Epithelial cell of prostate (primary cell): ENCODE data around the gene IL1RAPL2.
A peak's percentile ranks its signal among the peaks of the same experiment; 100 is the strongest.

Experiments
- DNase-seq: peaks from one replicate; pipeline ENCODE4 v3.0.0-alpha.2; 2011; ENCODE audit warnings: low read depth, low spot score
- H3K27ac ChIP-seq: fragments of 450-650 bp; 2 replicates; pipeline ENCODE4 v1.5.1; 2017; ENCODE audit warnings: mild to moderate bottlenecking

The IL1RAPL2 gene

GRCh38 chrX:105317117-105317516 lies 751.1 kb downstream of the IL1RAPL2 start:
- DNase-seq: no peak
- no peak overlapping the region for H3K27ac ChIP-seq

DNA sequence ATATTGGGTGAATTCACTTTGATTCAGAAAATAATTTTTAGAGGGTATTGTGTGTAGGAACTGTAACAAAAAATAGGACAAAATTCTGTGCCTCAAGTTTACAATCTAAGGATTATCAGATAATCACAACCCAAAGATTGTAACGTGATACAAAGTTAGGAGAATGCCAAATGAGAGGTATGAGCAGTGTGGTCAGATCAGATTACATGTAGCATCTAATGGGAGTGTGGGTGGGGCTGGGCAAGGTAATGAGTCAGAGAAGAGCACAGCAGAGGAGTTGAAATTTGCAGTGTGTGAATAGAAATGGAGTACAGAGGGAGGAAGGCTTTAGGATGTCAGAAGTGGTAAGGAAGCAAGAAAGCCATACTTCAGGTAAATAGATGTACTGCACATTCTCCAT lies 757.9 kb downstream of the IL1RAPL2 start:
- peak overlapping the region; percentile 8 for H3K27ac ChIP-seq
- peak; percentile 34 for DNase-seq

- H3K27ac ChIP-seq: no peak overlapping the region
- DNase-seq: no peak
Observed at GRCh38 chrX:105328773-105329172, 762.8 kb downstream of the IL1RAPL2 start.

DNA sequence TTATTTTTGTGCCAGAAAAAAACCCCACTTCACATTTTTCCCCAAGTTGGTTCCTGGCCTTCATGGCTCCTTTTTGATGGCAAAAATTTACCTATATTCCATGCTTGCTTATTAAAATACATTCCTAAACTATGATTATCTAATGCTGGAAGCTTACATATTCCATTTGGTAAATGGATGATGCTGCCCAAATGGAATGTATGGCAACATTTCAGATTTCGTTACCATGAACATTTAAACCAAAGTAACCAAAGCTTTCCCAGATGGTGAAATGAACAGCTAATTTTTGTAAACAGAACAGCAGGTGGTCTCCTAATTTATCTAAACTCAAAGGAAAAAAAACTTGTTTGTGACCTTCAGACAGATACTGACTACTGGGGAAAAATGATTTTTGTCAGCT lies 765.2 kb downstream of the IL1RAPL2 start:
- DNase-seq: no peak
- H3K27ac ChIP-seq: no peak overlapping the region

DNA sequence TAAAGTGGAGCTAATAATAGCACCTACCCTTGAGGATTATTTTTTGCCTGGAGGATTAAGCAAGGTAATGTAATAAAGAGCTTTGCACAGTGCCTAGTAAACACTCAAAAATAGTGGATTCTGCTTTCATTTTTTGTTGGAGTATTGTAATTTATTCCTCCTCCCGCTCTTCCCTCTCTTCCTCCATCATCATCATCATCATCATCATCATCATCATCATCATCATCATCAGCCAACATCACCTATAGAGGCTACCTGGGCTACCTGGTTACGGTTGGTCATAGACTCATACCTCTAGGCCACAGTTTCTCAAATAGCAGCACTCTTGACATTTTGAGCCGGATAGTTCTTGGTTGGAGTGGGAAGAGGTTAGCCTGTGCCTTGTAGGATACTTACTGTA lies 781.4 kb downstream of the IL1RAPL2 start:
- no peak for DNase-seq
- no peak overlapping the region for H3K27ac ChIP-seq

DNA sequence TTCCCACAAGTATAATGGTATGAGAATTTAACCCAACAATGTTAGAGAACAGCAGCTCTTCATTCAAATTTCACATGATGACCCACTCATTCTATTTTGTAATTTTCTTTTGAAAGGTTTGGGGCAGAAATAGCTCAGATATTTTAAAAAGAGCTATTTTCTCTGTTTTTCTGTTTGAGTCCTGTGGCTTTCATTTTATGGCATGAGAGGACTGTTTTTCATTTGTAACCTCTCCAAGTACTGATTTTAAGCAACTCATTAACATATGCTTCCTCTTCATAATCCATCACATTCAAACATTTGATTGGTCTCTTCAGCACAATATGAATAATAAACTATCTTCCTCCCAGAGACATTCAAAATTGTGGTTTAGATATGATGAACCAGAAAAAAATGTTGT lies 783.5 kb downstream of the IL1RAPL2 start:
- H3K27ac ChIP-seq: no peak overlapping the region
- no peak for DNase-seq

- H3K27ac ChIP-seq: peak overlapping the region; percentile 10
- peak; percentile 12 for DNase-seq
Observed at GRCh38 chrX:105375816-105376215, 809.8 kb downstream of the IL1RAPL2 start.

DNA sequence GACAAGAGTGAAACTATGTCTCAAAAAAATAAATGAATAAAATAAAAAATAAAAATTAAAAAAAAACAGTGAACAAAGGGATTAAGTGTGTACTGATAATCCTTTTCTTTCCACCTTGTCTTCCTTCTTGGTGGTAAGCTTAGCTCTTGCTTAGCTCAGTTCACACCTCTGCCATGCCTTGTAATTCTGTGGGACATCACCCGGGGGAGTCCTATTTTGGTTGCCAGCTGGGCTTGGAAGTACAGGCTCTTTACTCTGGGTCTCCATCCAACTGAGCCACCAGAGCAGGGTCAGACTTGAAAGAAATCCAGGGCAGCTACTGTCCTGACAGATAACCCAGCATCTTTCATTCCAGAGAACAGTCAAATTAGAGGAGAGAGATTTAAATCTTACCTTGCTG lies 858.7 kb downstream of the IL1RAPL2 start:
- DNase-seq: no peak

DNA sequence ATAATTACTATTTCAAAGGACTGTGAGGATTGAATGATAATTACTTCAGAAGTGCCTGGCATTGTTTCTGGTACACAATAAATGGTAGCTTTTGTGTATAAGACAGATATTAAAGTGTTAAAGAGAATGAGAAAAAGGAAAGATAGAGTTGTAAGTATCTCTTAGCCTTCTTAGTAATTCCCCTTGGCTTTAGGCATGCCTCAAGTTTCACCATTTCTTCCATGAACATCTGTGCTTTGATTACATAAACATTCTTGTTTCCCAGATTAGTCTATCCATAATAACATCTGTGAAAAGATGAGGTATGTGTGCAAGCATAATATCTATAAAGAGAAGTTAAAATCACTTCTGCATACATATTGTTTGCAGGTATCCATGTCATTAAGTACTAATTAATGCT lies 885.4 kb downstream of the IL1RAPL2 start:
- no peak overlapping the region for H3K27ac ChIP-seq
- DNase-seq: no peak

More for the DNA sequence above, 858.7 kb downstream of the IL1RAPL2 start:
- no peak overlapping the region for H3K27ac ChIP-seq

- H3K27ac ChIP-seq: no peak overlapping the region
Observed at GRCh38 chrX:105458846-105459245, 892.8 kb downstream of the IL1RAPL2 start.

GRCh38 chrX:105460376-105460775 lies 894.4 kb downstream of the IL1RAPL2 start:
- DNase-seq: no peak
- peak overlapping the region; percentile 62 for H3K27ac ChIP-seq

More at GRCh38 chrX:105458846-105459245, 892.8 kb downstream of the IL1RAPL2 start:
- DNase-seq: no peak

DNA sequence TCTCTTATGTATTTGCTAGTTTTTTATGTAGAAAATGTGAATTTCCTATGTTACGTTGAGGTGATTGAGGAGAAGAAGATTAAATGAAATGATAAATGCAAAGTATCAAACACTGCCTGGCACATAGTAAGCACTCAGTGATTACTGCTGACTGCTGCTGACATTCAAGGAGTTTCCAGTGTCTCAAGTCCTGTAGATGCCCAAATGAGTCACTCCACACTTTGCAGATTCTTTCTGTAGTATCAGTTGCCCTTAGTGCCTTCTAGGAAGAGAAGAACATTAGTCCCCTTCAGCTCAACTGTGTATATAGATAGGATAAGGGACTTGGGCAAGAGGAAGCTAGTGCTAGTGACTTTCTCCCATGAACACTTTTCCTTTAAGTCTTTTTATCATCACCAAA lies 895.0 kb downstream of the IL1RAPL2 start:
- peak overlapping the region; percentile 62 for H3K27ac ChIP-seq

GRCh38 chrX:105462186-105462585 lies 896.2 kb downstream of the IL1RAPL2 start:
- no peak overlapping the region for H3K27ac ChIP-seq
- DNase-seq: no peak

More for the DNA sequence above, 895.0 kb downstream of the IL1RAPL2 start:
- no peak for DNase-seq

DNA sequence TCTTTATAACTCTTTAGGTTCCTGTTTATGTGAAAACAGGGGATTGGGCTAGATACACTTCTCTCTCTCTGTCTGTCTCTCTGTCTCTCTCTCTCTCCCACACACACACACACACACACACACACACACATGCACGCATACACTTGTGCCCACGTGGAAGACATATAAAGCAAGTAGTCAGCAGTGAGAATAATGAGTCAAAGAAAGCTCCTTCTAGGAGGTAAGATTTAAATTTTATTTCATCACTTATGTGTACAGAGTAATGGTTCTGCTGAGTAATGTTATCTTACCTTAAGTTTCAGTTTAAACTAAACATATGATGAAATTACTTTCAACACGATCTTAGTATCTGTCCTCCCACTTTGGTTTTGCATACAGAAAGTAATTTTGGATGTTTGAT lies 897.5 kb downstream of the IL1RAPL2 start:
- peak; percentile 54 for DNase-seq
- H3K27ac ChIP-seq: peak overlapping the region; percentile 79

GRCh38 chrX:105464618-105465017 lies 898.6 kb downstream of the IL1RAPL2 start:
- no peak for DNase-seq

GRCh38 chrX:105468741-105469140 lies 902.7 kb downstream of the IL1RAPL2 start:
- H3K27ac ChIP-seq: no peak overlapping the region
- no peak for DNase-seq

More at GRCh38 chrX:105464618-105465017, 898.6 kb downstream of the IL1RAPL2 start:
- peak overlapping the region; percentile 79 for H3K27ac ChIP-seq

GRCh38 chrX:105471597-105471996 lies 905.6 kb downstream of the IL1RAPL2 start:
- DNase-seq: no peak
- no peak overlapping the region for H3K27ac ChIP-seq

DNA sequence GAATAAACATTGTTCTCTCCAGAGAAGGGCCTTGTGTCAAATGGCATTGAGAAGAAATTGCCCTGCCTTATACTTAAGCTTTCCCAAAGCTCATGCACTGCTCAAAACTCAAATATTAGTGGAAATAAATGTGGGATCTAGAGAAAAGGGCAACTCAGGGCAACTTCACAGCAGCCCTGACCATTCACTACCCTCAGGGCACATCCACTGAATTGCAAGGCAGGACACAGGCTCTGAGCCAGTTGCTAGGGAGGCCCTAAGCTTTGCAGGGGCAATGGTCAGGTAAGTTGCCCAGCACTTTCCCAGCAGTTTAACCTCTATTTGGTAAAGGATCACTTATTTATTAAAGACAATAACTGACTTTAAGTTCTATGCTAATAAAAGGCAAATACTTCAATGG lies 909.8 kb downstream of the IL1RAPL2 start:
- H3K27ac ChIP-seq: no peak overlapping the region
- DNase-seq: no peak

- DNase-seq: no peak
- peak overlapping the region; percentile 30 for H3K27ac ChIP-seq
Observed at GRCh38 chrX:105477351-105477750, 911.4 kb downstream of the IL1RAPL2 start.

- H3K27ac ChIP-seq: no peak overlapping the region
- no peak for DNase-seq
Observed at GRCh38 chrX:105480646-105481310, 914.8 kb downstream of the IL1RAPL2 start.

DNA sequence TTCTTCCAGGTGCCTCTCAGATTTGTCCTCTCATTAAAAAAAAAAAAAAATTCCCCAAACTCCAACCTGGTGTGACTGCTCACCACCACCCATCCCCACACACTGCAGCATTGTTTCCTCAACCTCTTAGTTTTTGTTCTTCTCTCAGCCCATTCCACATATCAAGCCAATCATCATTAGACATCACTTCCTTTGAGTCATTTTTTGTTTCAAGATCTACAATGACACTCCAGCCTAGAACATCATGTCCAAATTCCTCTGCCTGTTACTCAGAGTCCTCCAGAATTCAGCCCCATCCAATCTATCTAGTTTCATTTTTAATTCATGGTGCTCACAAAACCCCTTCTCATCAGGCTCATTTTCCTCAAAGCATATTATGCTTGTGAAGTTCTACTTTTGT lies 917.0 kb downstream of the IL1RAPL2 start:
- peak overlapping the region; percentile 93 for H3K27ac ChIP-seq
- peak; percentile 49 for DNase-seq

- no peak for DNase-seq
Observed at GRCh38 chrX:105488716-105489115, 922.7 kb downstream of the IL1RAPL2 start.

More at GRCh38 chrX:105488716-105489115, 922.7 kb downstream of the IL1RAPL2 start:
- H3K27ac ChIP-seq: no peak overlapping the region
